CD4-positive, alpha-beta T cell treated with Interleukin-21 for 1 hour (primary cell): ENCODE data around the gene LMCD1.
"Not testable (repeated sequence)": the region's sequence is repeated elsewhere in the genome, so short reads cannot be mapped to it uniquely, and the experiment has no call there.

Experiments used
- DNase-seq: peaks from one replicate; pipeline ENCODE4 v3.0.0-alpha.2; 2020

The LMCD1 gene

DNA sequence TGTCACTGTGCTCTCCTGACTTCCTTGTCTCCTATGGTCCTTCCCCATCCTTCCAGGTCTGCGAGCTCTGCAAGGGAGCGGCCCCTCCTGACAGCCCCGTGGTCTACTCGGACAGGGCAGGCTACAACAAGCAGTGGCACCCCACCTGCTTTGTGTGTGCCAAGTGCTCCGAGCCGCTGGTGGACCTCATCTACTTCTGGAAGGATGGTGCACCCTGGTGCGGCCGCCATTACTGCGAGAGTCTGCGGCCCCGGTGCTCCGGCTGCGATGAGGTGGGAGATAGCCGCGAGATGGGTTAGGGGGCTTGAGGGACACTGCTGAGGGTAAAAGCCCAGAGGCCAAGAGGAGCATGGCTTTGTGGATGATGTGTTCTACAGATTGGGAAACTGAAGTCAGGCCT, 63.8 kb downstream of the LMCD1 start:
- no peak for DNase-seq

DNA sequence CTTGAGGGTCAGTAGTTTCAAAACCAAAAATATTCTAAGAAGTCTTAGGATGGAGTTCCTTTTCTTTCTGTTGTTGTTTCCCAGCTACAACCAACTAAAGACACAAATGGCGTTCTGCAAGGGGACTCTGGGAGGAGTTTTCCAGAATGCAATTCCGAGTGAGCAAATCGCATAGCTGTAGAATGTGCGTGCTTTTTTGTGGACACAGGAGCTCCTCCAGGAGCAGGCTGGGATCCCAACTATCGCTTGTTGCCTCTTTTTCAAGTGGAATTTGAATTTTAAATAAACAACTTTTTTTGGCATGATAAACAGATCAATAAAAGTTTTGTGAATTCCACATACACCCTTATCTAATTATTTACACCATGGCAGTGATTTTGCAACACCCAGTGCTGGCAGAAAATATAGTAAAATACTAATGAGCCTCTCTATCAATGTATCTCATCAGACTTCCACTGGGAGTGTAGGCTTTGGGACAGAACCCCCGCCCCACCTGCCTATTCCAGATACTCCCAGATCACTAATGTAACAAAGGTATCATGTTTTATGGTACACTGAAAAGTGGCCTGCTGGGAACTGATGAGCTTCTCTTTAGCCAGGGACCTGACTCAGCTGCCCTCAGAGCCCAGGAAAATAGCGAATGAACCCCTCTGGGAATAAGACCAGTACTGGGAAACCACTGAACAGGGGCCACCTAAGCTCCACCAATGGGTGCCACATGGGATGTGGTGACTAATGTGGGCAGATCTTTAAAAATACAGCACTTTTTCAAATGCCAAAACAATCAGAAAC, 66.4 kb downstream of the LMCD1 start:
- no peak for DNase-seq

DNA sequence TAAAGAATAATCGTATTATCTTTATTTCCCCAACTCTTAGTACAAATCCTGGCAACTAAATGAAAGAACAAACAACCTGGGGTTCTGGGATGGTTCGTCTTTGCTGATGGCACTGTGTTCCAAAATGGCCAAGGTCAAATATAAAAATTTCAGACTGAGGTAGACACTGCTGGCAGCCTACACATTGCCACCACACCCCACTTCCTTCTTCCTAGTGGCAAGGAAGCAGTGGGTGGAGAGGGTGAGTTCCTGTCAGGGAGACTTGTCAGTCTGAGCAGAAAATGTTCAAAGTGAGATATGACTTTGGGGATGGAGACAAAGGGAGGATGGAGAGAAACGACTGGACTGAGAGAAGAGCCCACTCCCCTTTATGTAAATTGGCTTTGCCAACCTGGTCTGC, 69.6 kb downstream of the LMCD1 start:
- peak; percentile 12 for DNase-seq

DNA sequence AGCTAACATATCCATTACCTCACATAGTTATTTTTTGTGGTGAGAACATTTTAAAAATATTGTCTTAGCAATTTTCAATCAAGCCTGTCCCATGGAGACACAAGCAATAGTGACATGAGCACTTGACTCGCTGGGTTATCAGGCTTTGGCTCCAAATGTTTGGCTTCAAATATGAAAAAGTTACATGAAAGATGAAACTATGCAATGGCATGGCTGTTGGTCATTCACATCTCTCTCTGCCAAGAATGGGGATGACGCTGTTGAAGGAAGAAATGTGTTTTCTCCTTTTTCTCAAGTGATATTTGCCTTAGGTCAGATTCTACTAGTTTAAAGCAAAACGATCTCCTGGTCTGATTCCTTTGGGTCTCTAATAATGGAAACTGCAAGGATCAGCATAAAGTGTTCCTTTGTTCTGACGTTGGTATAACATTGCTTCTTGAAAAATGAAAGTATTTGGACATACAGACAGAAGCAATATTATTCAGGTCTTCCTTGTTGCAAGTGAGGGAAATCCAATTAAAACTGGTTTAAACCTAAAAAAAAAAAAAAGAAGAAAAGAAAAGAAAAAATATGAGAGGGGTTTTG, 71.8 kb downstream of the LMCD1 start:
- DNase-seq = no peak

DNA sequence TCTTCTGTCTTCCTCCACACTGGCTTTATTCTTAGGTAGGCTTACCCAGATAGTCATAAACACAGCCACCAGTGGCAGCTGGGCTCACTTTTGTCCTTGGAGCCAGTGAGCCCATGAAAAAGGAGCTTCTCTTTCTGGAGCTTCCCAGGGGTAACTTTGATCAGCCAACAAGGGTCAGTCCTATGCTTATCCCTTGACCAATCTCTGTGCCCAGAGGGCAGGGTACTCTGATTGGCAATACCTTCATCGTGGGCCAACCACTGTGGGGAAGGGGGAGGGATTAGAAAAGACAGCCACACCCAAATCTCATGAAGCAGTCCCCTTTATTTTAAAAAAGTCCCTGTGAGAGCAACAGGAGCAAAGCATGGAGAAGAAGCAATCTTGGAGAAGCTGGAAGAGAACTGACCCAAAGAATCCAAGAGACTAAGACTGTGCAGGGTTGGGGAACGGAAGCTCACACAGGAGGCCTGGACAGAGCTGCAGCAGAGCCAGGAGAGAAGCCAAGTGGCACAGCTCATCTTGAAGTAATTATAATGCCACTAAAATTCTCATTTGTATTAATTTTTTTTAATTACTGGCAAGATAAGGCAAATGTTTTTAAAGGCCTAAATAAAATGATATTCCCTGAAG, 72.5 kb downstream of the LMCD1 start:
- DNase-seq = no peak

DNA sequence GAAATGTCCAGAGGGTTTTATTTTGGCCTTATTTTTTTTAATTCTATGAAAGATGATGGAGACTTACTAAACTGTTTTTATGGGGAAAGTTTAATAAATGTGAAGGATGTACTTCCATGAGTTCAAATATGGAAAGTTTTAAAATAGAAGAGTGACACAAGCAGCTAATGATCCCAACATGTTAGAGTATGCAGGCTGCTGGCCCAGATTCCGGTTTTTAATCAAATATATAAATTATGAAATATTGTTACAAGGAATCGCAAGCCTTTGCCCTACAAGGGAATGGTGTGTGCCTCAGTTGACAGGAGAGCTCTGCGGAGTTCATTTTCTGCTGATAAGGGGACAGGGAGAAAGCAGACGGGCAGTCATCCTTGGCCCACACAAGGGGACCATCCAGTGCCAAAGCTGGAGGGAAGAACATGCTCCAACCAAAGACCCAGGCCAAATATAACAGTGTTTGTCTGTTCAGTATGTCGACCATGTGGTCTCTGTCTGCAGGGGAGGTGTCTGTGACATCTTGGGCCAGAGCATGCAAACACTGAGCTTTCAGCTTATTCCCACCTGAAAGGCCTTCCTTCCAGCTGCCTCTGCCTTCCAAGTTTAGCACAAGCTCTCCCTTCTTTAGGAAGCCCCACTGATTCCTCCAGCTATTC, 73.2 kb downstream of the LMCD1 start:
- no peak for DNase-seq

DNA sequence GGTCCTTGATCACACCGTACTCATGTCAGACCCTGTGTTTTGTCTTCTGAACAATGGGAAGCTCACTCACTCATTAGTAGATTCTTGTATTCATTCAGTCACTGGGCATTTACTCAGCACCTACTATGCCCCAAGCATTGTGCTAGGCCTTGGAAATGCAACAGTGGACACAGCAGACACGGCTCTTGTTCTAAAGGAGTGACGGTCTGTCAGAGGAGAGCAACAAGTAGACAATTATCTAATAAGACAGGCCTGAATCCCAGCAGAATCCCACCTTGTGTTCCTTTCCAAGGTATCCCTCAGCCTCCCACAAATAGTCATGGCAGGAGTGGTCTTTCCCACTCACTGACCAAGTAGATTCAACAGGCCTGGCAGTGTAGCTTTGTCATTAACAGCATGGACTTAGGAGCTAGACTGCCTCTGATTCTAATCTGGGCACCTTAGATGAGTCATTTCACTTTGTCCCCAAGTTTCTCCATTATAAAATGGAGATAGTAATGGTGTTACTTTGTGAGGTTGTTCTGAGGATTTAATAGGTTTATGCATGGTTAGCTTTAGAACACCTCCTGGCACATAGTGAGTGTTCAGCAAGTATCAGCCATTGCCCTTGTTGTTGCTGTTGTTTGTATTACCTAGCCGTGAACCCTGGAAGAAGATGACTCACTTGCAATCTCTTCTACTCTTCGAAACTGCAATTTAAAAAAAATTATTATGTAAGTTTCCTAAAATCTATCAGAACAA, 73.9 kb downstream of the LMCD1 start:
- no peak for DNase-seq

DNA sequence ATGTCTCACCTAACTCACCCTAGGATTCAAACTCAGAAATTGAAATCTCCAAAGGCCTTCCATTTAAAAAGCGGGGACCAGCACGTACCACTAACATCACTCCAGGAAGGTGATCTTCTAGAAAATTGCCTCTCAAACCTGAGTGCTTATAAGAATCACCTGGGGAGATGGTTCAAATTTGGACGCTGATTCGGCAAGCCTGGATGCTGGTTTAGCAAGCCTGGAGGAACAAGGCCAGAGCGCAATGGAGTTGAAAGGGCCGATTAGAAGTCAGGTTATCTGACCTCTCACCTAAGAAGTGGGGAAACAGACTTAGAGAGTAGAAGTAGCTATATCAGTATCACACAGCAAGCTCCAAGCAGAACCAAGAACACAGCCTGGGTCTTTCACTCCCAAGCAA, 74.8 kb downstream of the LMCD1 start:
- no peak for DNase-seq

DNA sequence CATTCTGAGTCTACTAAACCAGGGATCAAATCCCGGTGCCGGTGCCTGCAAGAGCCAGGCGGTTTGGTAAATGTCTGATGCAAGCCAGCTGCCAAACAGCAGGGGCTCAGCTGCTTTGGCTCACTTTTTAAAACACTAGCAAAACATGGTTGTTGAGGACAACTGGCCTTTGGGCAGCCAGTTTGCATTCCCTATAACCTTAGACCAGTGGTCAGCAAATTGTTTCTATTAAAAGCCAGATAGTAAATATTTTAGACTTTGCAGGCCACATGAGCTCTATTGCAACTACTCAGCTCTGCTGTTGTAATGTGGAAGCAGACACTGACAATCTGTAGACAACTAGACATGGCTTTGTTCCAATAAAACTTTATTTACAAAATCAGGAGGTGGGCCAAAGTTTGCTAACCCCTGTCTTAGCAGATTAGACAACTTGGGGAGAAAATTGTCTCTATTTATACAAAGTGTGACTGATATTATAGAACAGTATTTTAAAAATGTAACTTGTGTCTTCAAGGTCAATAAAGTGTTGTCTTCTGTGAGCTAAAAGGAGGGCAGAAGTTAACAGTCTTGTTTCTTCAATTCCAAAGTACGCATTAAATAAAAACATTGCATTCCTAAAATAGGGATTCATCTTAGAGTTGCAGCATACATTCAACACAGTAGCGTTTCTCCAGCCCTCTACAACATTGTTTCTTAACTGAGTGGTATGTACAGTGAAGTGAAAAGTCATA, 75.4 kb downstream of the LMCD1 start:
- no peak for DNase-seq

DNA sequence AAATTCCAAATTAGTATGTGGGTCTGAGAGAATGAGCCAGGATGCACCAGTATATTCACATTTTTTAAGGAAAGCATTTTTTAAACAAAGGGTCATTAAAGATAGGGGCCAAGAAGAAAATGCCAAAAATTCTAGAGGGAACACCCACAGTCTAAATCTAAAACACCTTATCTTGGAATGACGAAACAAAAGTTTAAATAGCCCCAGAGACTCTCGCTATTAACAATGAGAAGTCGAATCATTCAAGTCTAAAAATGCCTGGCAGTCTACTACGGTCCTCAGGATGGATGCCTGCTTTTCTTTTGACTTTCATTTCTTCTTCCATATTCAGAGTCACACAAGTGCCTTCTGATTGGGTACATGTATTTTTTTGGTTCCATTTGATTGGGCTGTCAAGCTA, 76.7 kb downstream of the LMCD1 start:
- DNase-seq = no peak

DNA sequence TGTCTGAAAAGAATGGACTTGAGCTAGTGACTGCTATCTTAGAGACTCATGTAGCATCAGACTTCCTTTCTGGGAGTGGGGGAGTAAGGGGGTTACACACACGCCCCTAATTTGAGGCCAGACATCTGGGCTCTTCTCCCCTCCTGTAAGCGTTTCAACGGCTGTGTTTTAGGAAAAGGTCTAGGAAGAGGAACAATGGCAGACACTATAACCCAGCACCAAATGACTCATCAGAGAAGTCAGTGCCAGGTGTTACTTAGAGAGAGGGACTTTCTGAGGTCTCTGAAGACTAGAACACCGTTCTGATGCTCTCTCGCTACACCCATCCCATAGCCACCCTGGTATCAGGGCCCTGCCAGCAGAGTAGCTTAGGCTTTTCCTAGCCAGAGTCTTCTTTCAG, 77.5 kb downstream of the LMCD1 start:
- DNase-seq = no peak

DNA sequence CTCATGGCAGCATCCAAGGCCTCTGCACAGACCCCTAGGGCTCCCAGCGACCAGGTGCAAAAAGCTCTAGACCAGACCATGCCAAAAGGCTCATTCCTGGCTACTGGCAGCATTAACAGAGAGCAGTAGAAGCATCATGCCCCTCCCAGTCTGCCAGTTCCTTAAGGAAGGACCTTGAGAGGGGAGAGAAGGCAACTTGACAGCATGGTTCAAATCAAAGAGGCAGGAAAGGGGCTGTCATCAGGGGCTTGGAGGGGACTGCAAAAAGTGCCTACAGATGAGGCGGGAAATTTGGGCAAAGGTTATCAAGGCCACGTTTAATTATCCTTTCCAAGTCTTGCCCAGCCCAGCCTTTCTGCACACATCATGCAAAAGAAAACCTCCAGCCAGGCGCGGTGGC, 78.3 kb downstream of the LMCD1 start:
- no peak for DNase-seq

DNA sequence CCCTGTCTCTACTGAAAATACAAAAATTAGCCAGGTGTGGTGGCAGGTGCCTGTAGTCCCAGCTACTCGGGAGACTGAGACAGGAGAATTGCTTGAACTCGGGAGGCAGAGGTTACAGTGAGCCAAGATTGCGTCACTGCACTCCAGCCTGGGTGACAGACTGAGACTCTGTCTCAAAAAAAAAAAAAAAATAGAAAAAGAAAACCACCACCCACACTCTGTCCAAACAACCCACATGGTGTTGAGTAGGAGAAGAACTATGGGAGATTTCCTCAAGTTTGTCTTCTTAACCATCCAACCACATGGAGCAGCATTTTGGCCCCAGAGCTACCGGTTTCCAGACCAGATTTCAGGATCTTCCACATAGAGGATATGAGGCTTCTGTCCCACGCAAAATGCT, 78.8 kb downstream of the LMCD1 start:
- DNase-seq = not testable (repeated sequence)

DNA sequence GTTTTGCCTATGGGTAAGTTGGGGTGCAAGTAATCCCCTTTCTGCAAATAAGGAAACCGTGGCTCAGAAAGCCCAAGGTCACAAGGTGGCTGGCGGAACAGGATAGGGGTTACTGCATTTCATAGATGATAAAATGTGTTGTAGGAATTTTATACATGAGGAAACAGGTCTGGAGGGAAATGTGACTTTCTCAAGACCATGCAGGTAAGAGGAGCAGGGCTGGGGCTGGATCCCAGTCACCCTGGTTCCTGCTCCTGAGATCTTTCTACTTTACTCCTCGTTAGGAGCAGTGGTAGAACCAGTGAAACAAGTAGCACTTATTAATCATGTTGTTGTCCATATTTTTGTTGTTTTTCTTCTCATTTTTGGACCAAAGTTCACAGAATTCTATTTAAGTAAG, 79.8 kb downstream of the LMCD1 start:
- DNase-seq = no peak

DNA sequence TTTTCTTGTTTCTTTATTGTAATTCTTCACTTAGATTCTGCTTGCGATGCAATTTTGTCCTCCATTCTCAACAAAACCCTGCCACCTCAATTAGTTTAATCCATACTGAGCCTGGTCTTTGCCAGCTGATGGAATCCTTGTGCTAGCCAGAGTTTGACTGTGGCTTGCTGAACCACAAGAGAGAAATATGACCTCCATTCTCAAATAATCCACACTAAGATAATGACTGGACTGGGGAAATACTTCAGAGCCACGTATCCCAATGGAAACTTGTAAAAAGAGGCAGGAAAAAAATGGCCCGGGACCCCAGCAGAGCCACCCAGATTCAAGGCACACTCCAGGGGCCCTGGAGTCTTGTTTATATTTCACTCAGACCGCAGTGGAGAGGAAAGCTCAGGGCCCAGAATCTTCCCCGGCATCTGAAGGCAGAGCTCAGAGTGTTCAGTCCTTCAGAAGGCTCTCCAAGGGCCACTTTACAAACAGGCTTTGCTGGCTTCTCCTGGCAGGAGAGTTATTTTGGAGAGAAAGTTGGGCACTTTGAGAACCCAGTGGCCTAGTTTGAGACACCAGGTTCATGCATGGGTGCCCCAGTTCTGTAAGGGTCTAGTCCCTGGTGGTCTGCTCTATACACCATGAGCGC, 80.3 kb downstream of the LMCD1 start:
- DNase-seq = no peak

DNA sequence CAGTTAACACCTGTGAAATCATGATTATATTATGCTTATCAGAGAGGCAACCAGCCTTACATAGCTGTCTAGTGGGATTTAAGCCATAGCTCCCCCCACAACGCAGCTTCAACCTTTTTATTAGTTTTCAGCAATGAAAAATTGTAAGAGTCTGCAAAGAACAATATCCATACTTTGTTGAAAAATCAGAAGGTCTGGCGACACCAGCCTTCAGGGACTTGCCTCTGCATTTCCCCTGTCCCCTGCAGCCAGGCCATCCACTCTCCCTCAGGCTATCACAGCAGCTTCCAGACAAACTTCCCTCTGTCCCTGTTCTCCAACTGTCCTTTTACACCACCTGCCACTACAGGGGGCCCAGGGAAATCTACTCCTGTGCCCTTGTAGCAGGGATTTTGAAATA, 83.0 kb downstream of the LMCD1 start:
- no peak for DNase-seq

DNA sequence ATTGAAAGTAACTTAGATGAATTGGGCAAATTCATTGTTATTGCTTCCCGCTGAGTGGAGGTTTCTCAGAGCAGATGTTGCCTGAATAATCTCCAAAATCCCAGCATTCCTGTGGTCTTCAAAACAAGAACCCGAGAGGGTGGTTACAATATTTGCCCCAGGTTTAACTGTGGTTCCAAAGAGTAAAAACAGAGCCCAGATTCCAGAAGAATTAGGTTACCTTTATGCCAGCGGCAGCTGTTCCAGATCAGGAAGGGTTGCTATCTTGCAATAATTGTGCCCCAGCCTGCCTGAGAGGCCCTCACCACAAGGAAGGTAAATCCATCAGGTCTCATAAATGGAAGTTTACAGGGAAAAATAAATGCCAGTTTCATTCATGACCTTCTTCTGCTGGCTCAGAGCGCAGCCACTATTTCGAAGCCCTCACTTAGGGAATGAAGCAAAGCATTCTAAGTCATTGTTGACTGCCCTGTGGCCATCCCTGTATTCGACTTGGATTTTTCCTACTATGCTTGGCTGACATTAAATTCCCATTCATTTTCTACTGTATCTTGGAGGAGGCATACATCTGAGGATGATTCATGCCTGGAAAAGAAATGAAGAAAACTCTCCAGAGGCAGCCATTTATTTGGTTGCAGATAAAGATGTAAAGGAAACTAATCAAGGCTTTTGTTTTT, 88.4 kb downstream of the LMCD1 start:
- no peak for DNase-seq

DNA sequence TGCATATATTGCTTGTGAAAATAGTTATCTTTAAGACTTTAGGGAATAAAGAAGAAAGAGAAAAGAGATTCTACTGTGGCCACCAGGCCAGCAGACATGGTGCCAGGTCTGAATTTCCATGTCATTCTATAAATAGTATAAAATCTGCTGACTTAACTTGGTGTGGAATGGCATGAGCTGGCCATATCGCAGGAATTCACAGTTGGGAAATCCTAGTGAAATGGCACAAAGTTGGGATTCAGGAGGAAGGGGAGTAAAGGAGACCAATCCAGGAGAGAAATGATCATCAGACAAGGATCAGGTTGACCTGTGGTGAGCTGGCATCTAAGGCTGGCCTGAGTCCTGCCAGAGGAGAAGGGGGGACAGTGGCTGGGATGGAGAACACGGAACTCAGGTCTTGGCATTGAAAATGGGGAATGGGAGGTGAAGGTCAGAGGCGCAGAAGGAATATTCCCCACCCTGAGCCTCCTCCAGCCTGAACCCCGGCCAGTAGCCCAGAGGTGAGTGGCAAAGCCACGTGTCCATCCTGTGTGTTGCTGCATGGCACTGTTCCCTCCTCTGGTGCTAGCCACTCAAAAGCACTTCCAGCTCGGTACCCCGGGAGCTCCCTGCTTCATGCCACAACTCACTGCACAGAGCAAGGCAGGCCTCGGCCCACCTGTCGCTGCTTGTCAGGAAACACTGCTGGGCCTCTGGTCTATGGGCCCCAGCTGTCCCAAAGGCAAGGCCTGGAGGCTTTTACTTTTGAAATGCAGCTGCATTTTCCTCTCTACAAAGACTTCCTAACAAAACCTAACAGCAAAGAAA, 91.6 kb downstream of the LMCD1 start:
- no peak for DNase-seq

DNA sequence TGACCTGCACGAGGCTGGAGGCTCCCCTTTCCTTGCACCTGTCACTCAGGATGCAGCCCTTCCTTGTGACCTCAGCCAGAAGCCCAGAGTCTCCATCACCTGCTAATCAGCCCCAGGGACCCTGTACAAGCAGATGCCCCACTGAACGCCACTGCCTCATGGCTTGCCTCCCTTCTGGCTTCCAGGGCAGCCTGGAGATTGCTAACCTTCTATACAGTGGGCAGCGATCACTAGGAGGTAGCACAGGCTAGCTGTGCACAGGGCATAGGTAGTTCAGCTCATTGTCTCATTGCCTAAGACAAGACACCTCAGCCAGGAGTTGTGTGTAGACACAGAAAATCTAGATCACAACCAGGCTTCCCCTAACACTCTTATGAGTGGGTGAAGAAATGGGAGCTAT, 93.6 kb downstream of the LMCD1 start:
- no peak for DNase-seq

DNA sequence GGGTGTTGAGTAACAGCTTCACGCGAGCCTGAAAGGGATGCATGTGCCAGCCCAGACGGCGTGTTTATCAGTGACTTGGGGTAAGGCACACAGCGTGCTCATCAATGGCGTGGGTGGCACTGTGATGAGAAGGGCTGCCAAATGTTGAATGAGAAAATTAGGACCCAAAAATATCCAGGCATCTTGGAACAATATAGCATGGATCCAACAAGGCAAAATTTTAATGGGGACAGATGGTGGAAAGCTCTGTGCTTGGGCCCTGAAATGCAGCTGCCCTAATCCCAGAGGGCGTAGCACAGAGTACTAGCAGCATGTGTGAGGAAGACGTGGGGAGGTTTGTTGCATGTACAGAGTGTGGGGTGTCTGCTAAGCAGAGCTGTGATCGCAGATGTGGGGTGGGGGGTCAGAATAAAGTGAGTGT, 94.1 kb downstream of the LMCD1 start:
- DNase-seq = no peak
